HG03095 (cell line): ENCODE measurements around the gene TXNDC17.
A peak's percentile ranks its signal among the peaks of the same experiment; 100 is the strongest.
"Not testable (repeated sequence)": the region's sequence is repeated elsewhere in the genome, so short reads cannot be mapped to it uniquely, and the experiment has no call there.

Source experiments
- ATAC-seq: cut with Tn5 transposase; IDR thresholded peaks from one replicate; pipeline ENCODE4 v1.9.1; 2021; ENCODE audit warnings: moderate library complexity; ENCODE audit not compliant: unreplicated experiment

Gene TXNDC17

GRCh38 chr17:6636616-6637457, 4.0 kb upstream of the TXNDC17 start:
- no peak for ATAC-seq

DNA sequence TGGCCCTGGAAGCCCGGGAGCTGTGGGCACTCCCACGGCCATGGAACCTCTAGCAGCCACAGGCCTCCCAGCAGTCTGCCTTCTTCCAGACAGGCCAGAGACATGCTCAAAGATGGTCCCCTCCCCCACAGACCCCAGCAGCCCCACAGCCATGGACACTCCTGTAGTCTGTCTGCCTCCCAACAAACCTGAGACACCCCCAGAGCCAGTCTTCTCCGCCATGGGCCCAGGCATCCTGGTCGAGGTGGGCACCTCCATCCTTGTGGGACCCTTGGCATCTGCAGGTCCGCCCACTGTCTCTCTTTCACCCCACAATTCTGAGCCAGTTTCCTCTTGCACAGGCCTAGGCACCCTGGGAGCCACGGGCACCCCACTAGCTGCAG, 3.4 kb upstream of the TXNDC17 start:
- ATAC-seq: no peak

DNA sequence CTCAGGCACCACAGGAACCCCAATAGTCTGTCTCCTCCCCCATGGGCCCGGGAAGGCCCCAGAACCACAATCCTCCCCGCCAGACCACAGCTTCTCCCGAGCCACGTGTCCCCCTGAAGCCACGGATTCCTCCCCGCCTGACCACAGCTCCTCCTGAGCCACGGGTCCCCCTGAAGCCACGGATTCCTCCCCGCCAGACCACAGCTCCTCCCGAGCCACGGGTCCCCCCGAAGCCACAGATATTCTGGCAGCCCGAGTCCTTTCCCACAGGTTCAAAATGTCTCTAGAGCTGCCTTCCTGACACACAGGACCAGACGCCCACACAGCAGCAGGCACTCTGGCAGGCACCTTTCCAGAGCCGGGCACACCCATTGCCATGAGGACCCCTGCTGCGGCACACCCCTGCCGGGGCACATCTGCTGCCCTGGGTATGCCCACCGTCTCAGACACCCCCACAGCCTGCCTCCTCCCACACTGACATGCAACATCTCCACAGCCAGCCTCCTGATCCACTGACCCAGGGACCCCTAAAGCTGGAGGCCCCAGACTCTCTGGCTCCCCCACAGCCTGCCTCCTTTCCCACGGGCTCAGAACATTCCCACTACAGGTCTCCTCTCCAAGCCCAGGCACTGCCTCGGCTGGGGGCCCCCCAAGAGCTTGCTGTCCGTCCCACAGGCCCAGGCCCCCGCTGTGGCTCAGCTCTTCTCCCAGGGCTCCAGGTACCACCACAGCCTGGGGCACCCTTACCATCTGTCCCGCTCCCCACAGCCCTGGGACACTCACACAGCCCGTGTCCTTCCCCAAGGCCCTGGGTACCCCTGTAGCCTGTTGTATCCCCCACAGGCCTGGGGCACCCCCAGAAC, 2.6 kb upstream of the TXNDC17 start:
- no peak for ATAC-seq

- no peak for ATAC-seq
Observed at GRCh38 chr17:6639014-6639585, 1.8 kb upstream of the TXNDC17 start.

- no peak for ATAC-seq
Observed at GRCh38 chr17:6639586-6640535, 999 bp upstream of the TXNDC17 start.

- peak; percentile 2 for ATAC-seq
Observed at GRCh38 chr17:6641247-6641863, 495 bp downstream of the TXNDC17 start.

- ATAC-seq: no peak
Observed at GRCh38 chr17:6642592-6642991, 1.7 kb downstream of the TXNDC17 start.

- no peak for ATAC-seq
Observed at GRCh38 chr17:6643451-6644125, 2.7 kb downstream of the TXNDC17 start.

DNA sequence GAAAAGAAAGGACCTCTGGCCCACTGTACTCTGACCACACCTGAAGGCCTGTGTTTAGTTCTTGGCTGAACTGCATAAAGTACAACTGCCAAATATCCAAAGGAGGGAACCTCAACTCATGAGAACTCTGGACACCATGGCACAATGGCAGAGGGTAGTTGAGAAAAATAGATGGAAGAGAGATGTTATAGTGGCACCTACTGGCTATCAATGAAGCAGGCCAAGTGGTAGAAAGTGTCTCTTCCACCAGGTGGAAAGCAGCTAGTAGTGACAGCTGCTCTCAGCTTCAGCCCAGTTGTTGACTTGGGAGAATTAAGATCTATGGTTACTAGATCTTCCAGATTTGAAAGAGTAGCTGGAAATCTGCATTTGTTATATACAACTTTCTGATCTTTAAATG, 7.3 kb downstream of the TXNDC17 start:
- ATAC-seq: no peak

DNA sequence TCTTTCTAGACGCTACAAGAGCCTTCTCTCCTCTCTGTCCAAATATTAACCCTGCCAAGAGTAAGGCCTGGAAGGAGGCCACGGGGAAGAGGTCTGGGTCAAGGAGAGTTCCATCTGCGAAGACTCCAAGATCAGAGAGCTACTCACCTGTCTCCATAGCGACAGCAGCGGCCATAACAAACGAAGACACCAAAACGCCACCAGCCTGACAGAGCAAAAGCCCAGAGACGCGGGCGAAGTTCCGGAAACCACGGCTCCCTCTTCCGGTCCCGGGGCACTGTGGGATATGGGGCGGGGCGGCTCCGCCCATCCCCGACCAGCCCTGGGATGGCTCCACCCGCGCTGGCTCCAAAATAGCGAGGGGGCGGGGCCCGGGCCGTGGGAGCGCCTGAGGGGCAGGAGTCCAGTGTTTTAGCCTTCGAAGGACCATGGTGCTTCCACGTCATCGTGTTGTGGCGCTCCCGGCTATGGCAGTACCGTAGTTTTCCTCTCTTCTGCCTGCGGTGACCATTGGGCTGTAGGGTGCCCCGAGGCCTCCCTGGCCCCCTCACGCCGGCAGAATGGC, 10.6 kb downstream of the TXNDC17 start, which contains the start of the genes C17orf100 and MED31:
Gene C17orf100, plus strand, starts transcription at position 409 of the 565 bp plus-strand sequence. Its CDS starts 152 bp downstream, at position 561.
Gene MED31, minus strand, starts transcription at position 252 of the 565 bp plus-strand sequence. Its CDS starts 77 bp downstream, at position 175.
- ATAC-seq: peak; percentile 79

DNA sequence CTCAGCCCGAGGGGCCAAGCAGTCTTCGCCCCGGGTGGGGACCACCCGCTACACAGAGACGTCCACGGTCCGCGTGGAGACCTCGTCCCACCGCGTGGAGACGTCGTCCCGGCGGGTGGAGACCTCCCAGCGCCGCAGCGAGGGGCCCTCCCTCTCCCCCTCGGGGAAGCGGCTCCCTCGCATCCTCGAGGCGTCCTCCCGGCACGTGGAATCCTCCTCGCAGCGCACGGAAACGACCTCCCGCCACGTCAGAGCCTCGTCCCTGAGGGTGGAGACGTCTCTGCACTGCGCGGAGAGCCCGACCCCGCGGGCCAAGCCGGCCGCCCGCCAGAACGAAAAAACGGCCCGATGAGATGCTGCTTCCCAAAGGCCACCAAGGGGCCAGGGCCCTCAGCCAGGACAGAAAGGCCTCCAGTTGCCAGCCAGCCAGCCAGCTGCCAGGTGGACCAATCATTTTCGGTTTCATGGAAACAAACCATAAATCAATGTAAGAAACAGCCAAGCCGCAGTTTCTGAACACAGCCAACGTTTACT, 11.1 kb downstream of the TXNDC17 start:
- peak; percentile 6 for ATAC-seq

GRCh38 chr17:6654841-6655731, 14.2 kb downstream of the TXNDC17 start:
- no peak for ATAC-seq

- ATAC-seq: not testable (repeated sequence)
Observed at GRCh38 chr17:6655732-6656361, 15.0 kb downstream of the TXNDC17 start.

GRCh38 chr17:6656797-6657632, 16.2 kb downstream of the TXNDC17 start:
- not testable (repeated sequence) for ATAC-seq

GRCh38 chr17:6657633-6658287, 16.9 kb downstream of the TXNDC17 start:
- ATAC-seq: no peak

- not testable (repeated sequence) for ATAC-seq
Observed at GRCh38 chr17:6658411-6658810, 17.6 kb downstream of the TXNDC17 start.
